Gastrocnemius medialis (tissue), 4 donors: ENCODE data around the gene ACAP1. TPM values are rescaled to one million over a fixed set of nuclear protein-coding genes. Genes with fewer than 3 reads are reported as not detected.

Experiments used
- ATAC-seq, 2 donors: fragments of 150-250 bp; one replicate each; pipeline ENCODE4 v1.9.1; 2016
- DNase-seq, 2 donors: peaks; one replicate each; pipeline ENCODE4 v3.0.0-alpha.2; 2019
- H3K27ac ChIP-seq, 4 donors: fragments of 200-600 bp; sonication (generic); 1 replicate in 1 of 4; 2 replicates in 3 of 4; pipeline ENCODE4 v1.5.1; 2016 to 2018; ENCODE audit warnings: mild to moderate bottlenecking in 2 of 4, moderate library complexity in 1 of 4
- H3K27me3 ChIP-seq, 3 donors: fragments of 200-600 bp; sonication (generic) in 2 of 3; 1 replicate in 1 of 3; 2 replicates in 2 of 3; pipeline versions ENCODE4 v1.5.1 to v1.6.0; 2016 to 2019; ENCODE audit warnings: mild to moderate bottlenecking in 1 of 3, moderate library complexity in 1 of 3
- H3K36me3 ChIP-seq, 2 donors: fragments of 200-600 bp; sonication (generic) in 1 of 2; one replicate each; pipeline ENCODE4 v1.5.1; 2017 to 2018
- H3K4me1 ChIP-seq, 2 donors: fragments of 200-600 bp; sonication (generic) in 1 of 2; one replicate each; pipeline ENCODE4 v1.5.1; 2016 to 2017; ENCODE audit warnings: mild to moderate bottlenecking in 2 of 2
- H3K4me3 ChIP-seq, 4 donors: fragments of 200-600 bp; sonication (generic) in 3 of 4; 1 replicate in 1 of 4; 2 replicates in 3 of 4; pipeline ENCODE4 v1.5.1; 2016 to 2019; ENCODE audit warnings: mild to moderate bottlenecking in 2 of 4
- H3K9me3 ChIP-seq, 3 donors: fragments of 200-600 bp; sonication (generic) in 2 of 3; 1 replicate in 1 of 3; 2 replicates in 2 of 3; pipeline ENCODE4 v1.5.1; 2016 to 2019
- POLR2A ChIP-seq, 2 donors: fragments of 450-650 bp; IDR thresholded peaks; one replicate each; pipeline ENCODE4 v1.6.1; 2017; ENCODE audit warnings: antibody characterized with exemption in 2 of 2, mild to moderate bottlenecking in 2 of 2, moderate library complexity in 2 of 2
- in situ Hi-C, 4 donors: fragments of 200-750 bp; cut with MboI; loops; one replicate each; pipeline versions ENCODE4 v1.15.0 to v1.8.0; 2017; ENCODE audit warnings: low sequenced_read_pairs in 4 of 4
- intact Hi-C: fragments of 100-400 bp; cut with DNase I; formaldehyde crosslinking; loops from one replicate; pipeline ENCODE4 v1.15.1; 2023; ENCODE audit warnings: low total_unique reads
- total RNA-seq, 4 donors: library from RNA; depleted of rRNA; stranded (reverse); fragments of >200 nt; gene quantifications; one replicate each; pipeline versions ENCODE4 v1.1.0 to v1.2.3, GENCODE V29; 2016
- TF ChIP-seq, protein P1 (sequence below), 5 experiments: fragments of 450-650 bp in 3 of 5; fragments of 200-600 bp in 2 of 5; sonication (generic) in 2 of 5; IDR thresholded peaks in 4 of 5; conservative IDR thresholded peaks in 1 of 5; 1 replicate in 4 of 5; 2 replicates in 1 of 5; pipeline ENCODE4 v1.5.1; 2016 to 2019; ENCODE audit warnings: antibody characterized with exemption in 5 of 5, mild to moderate bottlenecking in 3 of 5, moderate library complexity in 3 of 5

ACAP1 gene, protein sequence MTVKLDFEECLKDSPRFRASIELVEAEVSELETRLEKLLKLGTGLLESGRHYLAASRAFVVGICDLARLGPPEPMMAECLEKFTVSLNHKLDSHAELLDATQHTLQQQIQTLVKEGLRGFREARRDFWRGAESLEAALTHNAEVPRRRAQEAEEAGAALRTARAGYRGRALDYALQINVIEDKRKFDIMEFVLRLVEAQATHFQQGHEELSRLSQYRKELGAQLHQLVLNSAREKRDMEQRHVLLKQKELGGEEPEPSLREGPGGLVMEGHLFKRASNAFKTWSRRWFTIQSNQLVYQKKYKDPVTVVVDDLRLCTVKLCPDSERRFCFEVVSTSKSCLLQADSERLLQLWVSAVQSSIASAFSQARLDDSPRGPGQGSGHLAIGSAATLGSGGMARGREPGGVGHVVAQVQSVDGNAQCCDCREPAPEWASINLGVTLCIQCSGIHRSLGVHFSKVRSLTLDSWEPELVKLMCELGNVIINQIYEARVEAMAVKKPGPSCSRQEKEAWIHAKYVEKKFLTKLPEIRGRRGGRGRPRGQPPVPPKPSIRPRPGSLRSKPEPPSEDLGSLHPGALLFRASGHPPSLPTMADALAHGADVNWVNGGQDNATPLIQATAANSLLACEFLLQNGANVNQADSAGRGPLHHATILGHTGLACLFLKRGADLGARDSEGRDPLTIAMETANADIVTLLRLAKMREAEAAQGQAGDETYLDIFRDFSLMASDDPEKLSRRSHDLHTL
- total RNA-seq: 10 to 100 TPM in 1 of 4 donors, 1 to 10 TPM in 1, under 1 TPM in 2; 0.22 to 16.3 (median 1.7) TPM

DNA sequence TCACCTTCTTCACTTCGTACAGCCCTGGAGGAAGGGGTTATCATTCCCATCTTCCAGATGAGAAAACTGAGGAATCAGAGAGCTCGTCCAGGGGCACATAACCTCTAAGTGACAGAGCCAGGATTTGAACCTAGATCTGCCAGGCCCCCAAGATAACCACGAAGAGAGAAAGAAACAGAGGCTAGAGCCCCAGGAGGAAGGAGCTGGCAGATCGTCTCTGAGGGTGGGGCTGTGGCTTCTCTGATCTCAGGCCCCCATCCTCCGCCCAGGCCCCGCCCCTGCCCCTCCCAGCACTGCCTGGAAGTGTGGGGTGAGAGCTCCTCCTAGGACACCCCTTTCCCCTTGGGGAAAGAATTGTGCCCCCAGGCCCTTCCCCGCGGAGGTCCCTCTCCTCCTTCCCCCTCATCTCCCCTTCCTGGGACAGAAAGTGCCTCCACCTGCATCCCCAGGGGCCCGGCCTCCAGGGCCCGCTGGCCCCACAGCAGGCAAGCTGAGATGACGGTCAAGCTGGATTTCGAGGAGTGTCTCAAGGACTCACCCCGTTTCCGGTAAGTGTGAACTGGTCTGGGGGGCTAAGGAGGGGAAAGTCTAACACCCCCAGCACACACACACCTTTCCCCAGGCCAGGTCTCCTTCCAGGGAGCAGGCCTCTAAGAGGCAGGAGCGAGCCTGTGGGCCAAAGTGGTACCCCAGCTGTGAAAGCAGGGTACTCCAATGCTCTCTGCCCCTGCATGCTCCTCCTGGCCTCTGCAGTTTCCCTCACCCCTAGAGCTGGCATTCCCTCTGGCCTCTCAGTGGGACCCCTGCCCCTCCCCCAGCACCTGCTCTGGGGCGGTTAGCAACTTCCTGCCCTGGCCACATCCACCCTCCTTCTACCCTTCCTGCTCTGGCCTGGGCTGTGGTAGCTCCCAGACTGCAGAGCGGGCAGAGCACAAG lies at the start of gene ACAP1:
Gene ACAP1 (plus strand): TSS at position 290 of the 936 bp plus-strand sequence. CDS start 206 bp downstream, at position 496.
- no peaks in the 10 kb centered on the region for H3K9me3 ChIP-seq
- H3K27ac ChIP-seq: no peak within 1 kb of the TSS
- no peaks in the 10 kb centered on the region for H3K36me3 ChIP-seq
- TF ChIP-seq, protein P1, sequence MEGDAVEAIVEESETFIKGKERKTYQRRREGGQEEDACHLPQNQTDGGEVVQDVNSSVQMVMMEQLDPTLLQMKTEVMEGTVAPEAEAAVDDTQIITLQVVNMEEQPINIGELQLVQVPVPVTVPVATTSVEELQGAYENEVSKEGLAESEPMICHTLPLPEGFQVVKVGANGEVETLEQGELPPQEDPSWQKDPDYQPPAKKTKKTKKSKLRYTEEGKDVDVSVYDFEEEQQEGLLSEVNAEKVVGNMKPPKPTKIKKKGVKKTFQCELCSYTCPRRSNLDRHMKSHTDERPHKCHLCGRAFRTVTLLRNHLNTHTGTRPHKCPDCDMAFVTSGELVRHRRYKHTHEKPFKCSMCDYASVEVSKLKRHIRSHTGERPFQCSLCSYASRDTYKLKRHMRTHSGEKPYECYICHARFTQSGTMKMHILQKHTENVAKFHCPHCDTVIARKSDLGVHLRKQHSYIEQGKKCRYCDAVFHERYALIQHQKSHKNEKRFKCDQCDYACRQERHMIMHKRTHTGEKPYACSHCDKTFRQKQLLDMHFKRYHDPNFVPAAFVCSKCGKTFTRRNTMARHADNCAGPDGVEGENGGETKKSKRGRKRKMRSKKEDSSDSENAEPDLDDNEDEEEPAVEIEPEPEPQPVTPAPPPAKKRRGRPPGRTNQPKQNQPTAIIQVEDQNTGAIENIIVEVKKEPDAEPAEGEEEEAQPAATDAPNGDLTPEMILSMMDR (IDR thresholded peaks at IDR 0.05 in 4 of 5, conservative IDR thresholded peaks at IDR 0.05 in 1 of 5): no peak
- no peak for TF ChIP-seq POLR2A (IDR thresholded peaks at IDR 0.05)
- in situ Hi-C loops: loop anchor here in 1 of 4 donors (25.0 kb wide), 1 partner anchor 299 kb away; the partner anchor contains the start of genes SLC16A11 and SLC16A13
- peaks cover 29 to 46% (median 41%) of the 10 kb centered on the region in 3 donors for H3K27me3 ChIP-seq
- no peak within 1 kb of the TSS for H3K4me3 ChIP-seq
- ATAC-seq (no peak), DNase-seq (no peak)
- peaks cover 0 to 6% of the 10 kb centered on the region in 2 donors for H3K4me1 ChIP-seq
- intact Hi-C loops: no loop called here

DNA sequence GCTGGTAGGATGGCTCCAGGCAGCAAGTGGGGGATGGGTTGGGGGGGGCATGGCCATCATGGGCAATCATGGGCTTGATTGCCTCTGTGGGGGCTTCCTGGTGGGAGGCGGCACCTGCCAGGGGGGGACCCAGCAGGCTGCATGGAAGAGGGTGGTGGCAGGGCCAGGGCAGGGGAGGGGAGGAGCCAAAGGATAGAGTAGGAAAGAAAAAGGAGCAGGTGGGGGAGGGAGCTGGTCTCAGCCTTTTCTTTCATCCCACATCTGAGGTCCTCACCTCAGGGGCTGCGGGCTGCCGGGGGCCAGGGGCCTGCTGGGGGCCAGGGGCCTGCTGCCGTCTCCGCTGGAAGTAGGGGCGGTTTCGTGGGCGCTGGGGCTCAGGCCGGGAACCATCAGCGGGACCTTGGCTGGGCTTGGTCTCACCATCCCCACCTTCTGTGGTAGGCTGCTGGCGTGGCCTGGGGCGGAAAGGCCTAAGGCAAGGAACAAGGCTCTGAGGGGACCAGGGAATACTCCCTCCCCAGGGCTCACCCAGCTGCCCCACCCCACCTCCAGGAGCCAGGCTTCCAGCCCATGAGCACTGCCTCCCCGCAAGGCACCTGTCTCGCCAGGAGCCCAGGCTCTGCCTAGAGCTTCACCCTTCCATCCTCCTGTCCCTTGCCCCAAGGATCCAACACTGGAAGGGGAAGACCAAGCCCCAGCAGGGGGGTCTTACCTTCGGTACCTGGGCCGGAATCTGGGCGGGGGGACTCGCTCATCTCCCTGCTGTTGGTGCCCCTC lies 46.9 kb upstream of the ACAP1 start:
- ATAC-seq: peak in 1 of 2 donors; percentile 5
- H3K27me3 ChIP-seq: no peaks in the 10 kb centered on the region
- H3K27ac ChIP-seq: peak overlapping the region; percentile 95 to 100 (median 98)
- peaks cover 0 to 23% of the 10 kb centered on the region in 2 donors for H3K36me3 ChIP-seq
- H3K4me3 ChIP-seq: no peak overlapping the region
- peaks cover 46 to 61% of the 10 kb centered on the region in 2 donors for H3K4me1 ChIP-seq
- in situ Hi-C loops (no loop called here), intact Hi-C loops (no loop called here)
- TF ChIP-seq, protein P1 (IDR thresholded peaks at IDR 0.05 in 4 of 5, conservative IDR thresholded peaks at IDR 0.05 in 1 of 5): no peak
- no peak for TF ChIP-seq POLR2A (IDR thresholded peaks at IDR 0.05)
- H3K9me3 ChIP-seq: no peaks in the 10 kb centered on the region
- DNase-seq: peak in 1 of 2 donors; percentile 63

DNA sequence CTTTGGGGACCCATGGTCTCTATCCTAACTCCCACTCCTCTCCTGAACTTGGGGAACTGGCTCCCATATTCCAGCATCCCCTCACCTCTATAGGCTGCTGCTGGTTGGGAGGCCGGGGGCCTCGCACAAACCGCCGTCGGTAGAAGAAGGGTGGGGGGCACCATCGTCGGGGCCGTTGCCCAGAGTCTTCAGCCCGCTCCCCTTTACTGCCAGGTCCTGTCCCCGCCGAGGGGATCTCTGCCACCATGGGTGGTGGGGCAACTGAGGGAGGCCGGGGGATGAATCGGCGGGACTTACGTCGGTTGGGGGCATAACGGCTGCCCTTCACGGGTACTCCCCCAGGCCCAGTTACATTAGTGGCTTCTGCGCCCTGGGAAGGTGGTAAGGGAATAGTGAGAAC lies 46.2 kb upstream of the ACAP1 start:
- TF ChIP-seq POLR2A (IDR thresholded peaks at IDR 0.05): no peak
- TF ChIP-seq, protein P1 (IDR thresholded peaks at IDR 0.05 in 4 of 5, conservative IDR thresholded peaks at IDR 0.05 in 1 of 5): no peak
- Histone ChIP-seq H3K4me3 (no peak overlapping the region), H3K36me3 (peaks cover 0 to 17% of the 10 kb centered on the region in 2 donors), H3K9me3 (no peaks in the 10 kb centered on the region), H3K27me3 (no peaks in the 10 kb centered on the region), H3K27ac (peak overlapping the region; percentile 95 to 100 (median 98)), H3K4me1 (peaks cover 42 to 59% of the 10 kb centered on the region in 2 donors)
- DNase-seq (no peak), ATAC-seq (no peak)
- in situ Hi-C loops (no loop called here), intact Hi-C loops (no loop called here)
